ENCODE data around the gene TMEM86B.

TMEM86B gene

GRCh38 chr19:55265723-55266386 lies 37.3 kb upstream of the TMEM86B start:
- Histone ChIP-seq H3K27me3 (ENCODE audit: control insufficient read depth, insufficient read depth, low read length) (no peaks in the 10 kb centered on the region), H3K4me1 (ENCODE audit: control insufficient read depth, insufficient read depth, low read length) (no peaks in the 10 kb centered on the region; the same call in 1 of the 2 replicates), H3K4me3 (ENCODE audit: low read depth, low read length) (no peak overlapping the region), H3K27ac (ENCODE audit: low read depth, low read length) (no peak overlapping the region), H3K9ac (ENCODE audit: low read length) (no peak overlapping the region), H3K9me3 (ENCODE audit: control insufficient read depth, insufficient read depth, low read depth, low read length) (peaks cover 7% of the 10 kb centered on the region; the same call in 1 of the 2 replicates), H3K36me3 (ENCODE audit: control insufficient read depth, insufficient read depth, low read length) (no peaks in the 10 kb centered on the region)

GRCh38 chr19:55265173-55265572 lies 36.6 kb upstream of the TMEM86B start:
- H3K4me1 ChIP-seq (ENCODE audit: control insufficient read depth, insufficient read depth, low read length) = no peaks in the 10 kb centered on the region
- H3K27me3 ChIP-seq (ENCODE audit: control insufficient read depth, insufficient read depth, low read length) = no peaks in the 10 kb centered on the region
- no peak overlapping the region for H3K4me3 ChIP-seq (ENCODE audit: low read depth, low read length)
- H3K9me3 ChIP-seq (ENCODE audit: control insufficient read depth, insufficient read depth, low read depth, low read length) = peaks cover 7% of the 10 kb centered on the region; the same call in 1 of the 2 replicates
- H3K9ac ChIP-seq (ENCODE audit: low read length) = no peak overlapping the region
- no peaks in the 10 kb centered on the region for H3K36me3 ChIP-seq (ENCODE audit: control insufficient read depth, insufficient read depth, low read length)
- H3K27ac ChIP-seq (ENCODE audit: low read depth, low read length) = no peak overlapping the region

- Histone ChIP-seq H3K27ac (ENCODE audit: low read depth, low read length) (no peak overlapping the region), H3K9ac (ENCODE audit: low read length) (no peak overlapping the region), H3K4me3 (ENCODE audit: low read depth, low read length) (no peak overlapping the region), H3K36me3 (ENCODE audit: control insufficient read depth, insufficient read depth, low read length) (no peaks in the 10 kb centered on the region), H3K9me3 (ENCODE audit: control insufficient read depth, insufficient read depth, low read depth, low read length) (peaks cover 7% of the 10 kb centered on the region; the same call in 1 of the 2 replicates), H3K4me1 (ENCODE audit: control insufficient read depth, insufficient read depth, low read length) (0 out of 2 replicates have a peak, but pooled peaks cover 2% of the 10 kb centered on the region), H3K27me3 (ENCODE audit: control insufficient read depth, insufficient read depth, low read length) (no peaks in the 10 kb centered on the region)
Measured at GRCh38 chr19:55264531-55264930, 36.0 kb upstream of the TMEM86B start.

- Histone ChIP-seq H3K9ac (ENCODE audit: low read length) (no peak overlapping the region), H3K27me3 (ENCODE audit: control insufficient read depth, insufficient read depth, low read length) (no peaks in the 10 kb centered on the region), H3K4me1 (ENCODE audit: control insufficient read depth, insufficient read depth, low read length) (peaks cover 4% of the 10 kb centered on the region), H3K9me3 (ENCODE audit: control insufficient read depth, insufficient read depth, low read depth, low read length) (peaks cover 7% of the 10 kb centered on the region; the same call in 1 of the 2 replicates), H3K4me3 (ENCODE audit: low read depth, low read length) (no peak overlapping the region), H3K36me3 (ENCODE audit: control insufficient read depth, insufficient read depth, low read length) (no peaks in the 10 kb centered on the region), H3K27ac (ENCODE audit: low read depth, low read length) (no peak overlapping the region)
Measured at GRCh38 chr19:55262359-55262758, 33.8 kb upstream of the TMEM86B start.

GRCh38 chr19:55261671-55262126 lies 33.1 kb upstream of the TMEM86B start:
- Histone ChIP-seq H3K36me3 (ENCODE audit: control insufficient read depth, insufficient read depth, low read length) (no peaks in the 10 kb centered on the region), H3K9ac (ENCODE audit: low read length) (no peak overlapping the region), H3K9me3 (ENCODE audit: control insufficient read depth, insufficient read depth, low read depth, low read length) (peaks cover 5% of the 10 kb centered on the region; the same call in 1 of the 2 replicates), H3K27me3 (ENCODE audit: control insufficient read depth, insufficient read depth, low read length) (no peaks in the 10 kb centered on the region), H3K4me1 (ENCODE audit: control insufficient read depth, insufficient read depth, low read length) (peaks cover 10% of the 10 kb centered on the region), H3K4me3 (ENCODE audit: low read depth, low read length) (no peak overlapping the region), H3K27ac (ENCODE audit: low read depth, low read length) (no peak overlapping the region)

- Histone ChIP-seq H3K9me3 (ENCODE audit: control insufficient read depth, insufficient read depth, low read depth, low read length) (no peaks in the 10 kb centered on the region), H3K9ac (ENCODE audit: low read length) (peak overlapping the region; percentile 76), H3K27me3 (ENCODE audit: control insufficient read depth, insufficient read depth, low read length) (no peaks in the 10 kb centered on the region), H3K4me3 (ENCODE audit: low read depth, low read length) (peak overlapping the region; percentile 98), H3K36me3 (ENCODE audit: control insufficient read depth, insufficient read depth, low read length) (no peaks in the 10 kb centered on the region), H3K27ac (ENCODE audit: low read depth, low read length) (peak overlapping the region; percentile 79), H3K4me1 (ENCODE audit: control insufficient read depth, insufficient read depth, low read length) (peaks cover 29% of the 10 kb centered on the region)
Measured at GRCh38 chr19:55259540-55260210, 31.1 kb upstream of the TMEM86B start.

GRCh38 chr19:55258828-55259539 lies 30.4 kb upstream of the TMEM86B start, which contains the start of gene PPP6R1:
PPP6R1 (minus strand) TSS chr19:55259017; CDS start chr19:55247103, 11,914 bp downstream.
- no peaks in the 10 kb centered on the region for H3K9me3 ChIP-seq (ENCODE audit: control insufficient read depth, insufficient read depth, low read depth, low read length)
- no peaks in the 10 kb centered on the region for H3K27me3 ChIP-seq (ENCODE audit: control insufficient read depth, insufficient read depth, low read length)
- peak within 1 kb of the TSS; percentile 95 for H3K9ac ChIP-seq (ENCODE audit: low read length)
- peaks cover 36% of the 10 kb centered on the region for H3K4me1 ChIP-seq (ENCODE audit: control insufficient read depth, insufficient read depth, low read length)
- H3K27ac ChIP-seq (ENCODE audit: low read depth, low read length) = peak within 1 kb of the TSS; percentile 83
- H3K4me3 ChIP-seq (ENCODE audit: low read depth, low read length) = peak within 1 kb of the TSS; percentile 98
- H3K36me3 ChIP-seq (ENCODE audit: control insufficient read depth, insufficient read depth, low read length) = no peaks in the 10 kb centered on the region

- Histone ChIP-seq H3K27ac (ENCODE audit: low read depth, low read length) (peak overlapping the region; percentile 83; the same call in 1 of the 2 replicates), H3K9me3 (ENCODE audit: control insufficient read depth, insufficient read depth, low read depth, low read length) (no peaks in the 10 kb centered on the region), H3K36me3 (ENCODE audit: control insufficient read depth, insufficient read depth, low read length) (no peaks in the 10 kb centered on the region), H3K4me1 (ENCODE audit: control insufficient read depth, insufficient read depth, low read length) (peaks cover 40% of the 10 kb centered on the region), H3K4me3 (ENCODE audit: low read depth, low read length) (peak overlapping the region; percentile 98), H3K9ac (ENCODE audit: low read length) (peak overlapping the region; percentile 95), H3K27me3 (ENCODE audit: control insufficient read depth, insufficient read depth, low read length) (no peaks in the 10 kb centered on the region)
Measured at GRCh38 chr19:55258476-55258827, 29.9 kb upstream of the TMEM86B start.

- Histone ChIP-seq H3K4me1 (ENCODE audit: control insufficient read depth, insufficient read depth, low read length) (peaks cover 40% of the 10 kb centered on the region), H3K36me3 (ENCODE audit: control insufficient read depth, insufficient read depth, low read length) (no peaks in the 10 kb centered on the region), H3K9me3 (ENCODE audit: control insufficient read depth, insufficient read depth, low read depth, low read length) (no peaks in the 10 kb centered on the region), H3K27me3 (ENCODE audit: control insufficient read depth, insufficient read depth, low read length) (no peaks in the 10 kb centered on the region), H3K9ac (ENCODE audit: low read length) (peak overlapping the region; percentile 70), H3K4me3 (ENCODE audit: low read depth, low read length) (peak overlapping the region; percentile 98), H3K27ac (ENCODE audit: low read depth, low read length) (no peak overlapping the region)
Measured at GRCh38 chr19:55257461-55258420, 29.2 kb upstream of the TMEM86B start.
